C4-2B (cell line): Measurements from ENCODE around the gene FAM9C.
A peak's percentile ranks its signal among the peaks of the same experiment; 100 is the strongest.

Experiments
- H3K27ac ChIP-seq: fragments of 450-650 bp; 2 replicates; pipeline ENCODE4 v1.5.1; 2017
- ZFX ChIP-seq: fragments of 450-650 bp; IDR thresholded peaks from 2 replicates; pipeline ENCODE4 v1.6.1; 2017
- TF ChIP-seq, protein P1 (sequence below): fragments of 450-650 bp; conservative IDR thresholded peaks from 2 replicates; pipeline ENCODE4 v1.5.1; 2017; ENCODE audit warnings: mild to moderate bottlenecking

The FAM9C gene

DNA sequence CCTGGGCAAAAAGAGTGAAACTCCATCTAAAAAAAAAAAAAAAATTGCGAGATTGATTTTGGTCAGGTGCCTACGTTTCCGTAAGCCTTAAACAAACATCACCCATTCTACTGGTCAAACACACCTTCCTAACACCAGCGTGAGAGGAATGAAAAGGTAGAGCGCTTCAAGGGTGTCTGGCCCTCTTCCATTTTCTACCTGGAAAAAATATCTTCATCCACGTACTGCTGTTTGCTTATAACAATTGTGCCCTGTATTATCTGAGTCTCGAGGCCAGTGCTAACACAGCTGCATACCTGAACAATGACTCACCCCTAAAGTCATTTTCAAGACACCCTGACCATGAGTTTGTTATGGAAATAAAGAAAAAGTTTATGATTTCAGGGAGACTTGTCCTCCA is 55.6 kb downstream of the FAM9C start:
- TF ChIP-seq ZFX: no peak
- TF ChIP-seq, protein P1, sequence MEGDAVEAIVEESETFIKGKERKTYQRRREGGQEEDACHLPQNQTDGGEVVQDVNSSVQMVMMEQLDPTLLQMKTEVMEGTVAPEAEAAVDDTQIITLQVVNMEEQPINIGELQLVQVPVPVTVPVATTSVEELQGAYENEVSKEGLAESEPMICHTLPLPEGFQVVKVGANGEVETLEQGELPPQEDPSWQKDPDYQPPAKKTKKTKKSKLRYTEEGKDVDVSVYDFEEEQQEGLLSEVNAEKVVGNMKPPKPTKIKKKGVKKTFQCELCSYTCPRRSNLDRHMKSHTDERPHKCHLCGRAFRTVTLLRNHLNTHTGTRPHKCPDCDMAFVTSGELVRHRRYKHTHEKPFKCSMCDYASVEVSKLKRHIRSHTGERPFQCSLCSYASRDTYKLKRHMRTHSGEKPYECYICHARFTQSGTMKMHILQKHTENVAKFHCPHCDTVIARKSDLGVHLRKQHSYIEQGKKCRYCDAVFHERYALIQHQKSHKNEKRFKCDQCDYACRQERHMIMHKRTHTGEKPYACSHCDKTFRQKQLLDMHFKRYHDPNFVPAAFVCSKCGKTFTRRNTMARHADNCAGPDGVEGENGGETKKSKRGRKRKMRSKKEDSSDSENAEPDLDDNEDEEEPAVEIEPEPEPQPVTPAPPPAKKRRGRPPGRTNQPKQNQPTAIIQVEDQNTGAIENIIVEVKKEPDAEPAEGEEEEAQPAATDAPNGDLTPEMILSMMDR: no peak
- peak overlapping the region; percentile 79 for H3K27ac ChIP-seq

DNA sequence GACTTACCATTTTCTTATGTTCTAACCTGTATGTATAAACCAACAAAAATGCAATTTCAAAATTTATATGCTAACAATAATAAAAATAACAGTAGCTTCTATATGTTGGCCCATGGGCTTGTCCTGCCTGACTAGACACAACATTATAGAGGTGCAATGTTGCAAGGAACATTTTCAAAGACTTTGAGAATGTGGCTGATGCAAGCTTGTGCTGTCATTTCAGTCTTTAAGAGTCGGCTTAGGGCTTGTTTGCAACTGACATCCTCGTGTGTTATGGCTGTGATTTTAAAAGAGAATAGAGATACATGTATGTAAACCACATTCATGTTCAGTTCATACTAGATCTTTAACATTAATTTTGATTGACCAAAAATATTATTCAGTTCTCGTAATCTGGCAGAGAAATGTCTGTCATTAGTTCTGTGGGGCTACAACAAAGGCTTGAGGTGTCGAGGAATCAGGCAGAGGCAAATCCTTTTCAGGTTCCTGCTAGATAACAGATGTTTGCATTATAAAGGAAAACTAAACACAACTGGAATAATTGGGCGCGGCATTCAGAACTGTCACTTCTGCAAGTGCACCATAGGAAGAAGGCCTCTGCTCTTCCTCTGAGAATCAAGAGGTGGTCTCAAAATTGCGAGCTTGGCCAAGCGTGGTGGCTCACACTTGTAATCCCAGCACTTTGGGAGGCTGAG is 56.4 kb downstream of the FAM9C start:
- peak overlapping the region; percentile 79 for H3K27ac ChIP-seq

DNA sequence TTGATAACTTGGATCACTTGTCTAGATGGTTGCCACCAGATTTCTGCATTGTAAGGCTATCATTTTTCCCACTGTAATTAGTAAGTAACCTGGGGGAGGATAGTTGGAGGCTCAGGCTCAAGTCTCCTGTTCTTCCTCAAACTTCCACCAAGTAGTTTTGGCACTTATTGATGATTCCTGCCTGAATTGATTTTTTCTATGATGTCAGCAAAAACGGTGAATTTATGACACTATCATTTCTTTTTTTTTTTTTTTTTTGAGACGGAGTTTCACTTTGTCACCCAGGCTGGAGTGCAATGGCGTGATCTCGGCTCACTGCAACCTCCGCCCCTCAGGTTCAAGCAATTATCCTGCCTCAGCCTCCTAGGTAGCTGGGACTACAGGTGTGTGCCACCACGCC is 57.1 kb downstream of the FAM9C start:
- H3K27ac ChIP-seq: no peak overlapping the region
- TF ChIP-seq, protein P1: no peak
- TF ChIP-seq ZFX: no peak

More for the DNA sequence above, 56.4 kb downstream of the FAM9C start:
- TF ChIP-seq ZFX: no peak
- TF ChIP-seq, protein P1: no peak

DNA sequence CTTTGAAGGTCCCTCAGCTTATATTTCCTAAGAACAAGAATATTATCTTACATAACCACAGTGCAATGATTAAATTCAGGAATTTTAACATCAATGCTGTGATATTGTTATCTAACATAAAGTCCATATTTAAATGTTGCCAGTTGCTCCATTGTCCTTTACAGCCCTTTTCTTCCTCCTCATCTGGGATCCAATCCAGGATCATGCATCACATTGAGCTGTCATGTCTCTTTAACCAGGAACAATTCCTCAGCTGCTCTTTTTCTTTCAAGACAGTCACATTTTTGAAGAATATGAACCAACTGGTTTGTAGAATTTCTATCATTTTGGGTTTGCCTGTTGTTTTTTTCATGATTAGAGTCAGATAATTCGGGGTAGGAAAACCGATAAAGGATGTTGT is 57.5 kb downstream of the FAM9C start:
- no peak overlapping the region for H3K27ac ChIP-seq
- TF ChIP-seq, protein P1: no peak
- no peak for TF ChIP-seq ZFX

DNA sequence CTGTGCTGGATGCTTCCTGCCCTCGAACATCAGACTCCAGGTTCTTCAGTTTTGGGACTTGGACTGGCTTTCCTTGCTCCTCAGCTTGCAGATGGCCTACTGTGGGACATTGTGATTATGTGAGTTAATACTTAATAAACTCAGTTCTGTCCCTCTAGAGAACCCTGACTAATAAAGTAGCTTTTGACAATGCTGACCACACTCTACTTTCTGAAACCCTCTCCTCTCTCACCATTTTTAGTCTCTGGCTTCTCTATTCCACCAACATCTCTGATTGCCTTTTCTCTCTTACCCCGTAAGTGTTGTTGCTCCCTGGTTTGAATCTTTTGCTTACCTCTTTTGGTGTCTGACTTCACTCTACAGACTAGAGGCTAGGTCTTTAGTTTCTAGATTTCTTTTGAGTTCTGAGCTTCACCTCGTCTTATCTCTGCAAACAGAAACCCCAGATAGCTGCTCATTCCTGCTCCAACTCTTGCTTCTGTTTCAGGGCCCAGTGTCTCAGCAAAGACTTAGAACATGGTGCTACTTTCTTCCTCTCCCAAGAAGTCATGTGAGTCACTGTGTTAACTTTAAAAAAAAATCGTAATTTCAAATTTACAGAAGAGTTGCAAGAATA is 58.1 kb downstream of the FAM9C start:
- no peak overlapping the region for H3K27ac ChIP-seq

More for the DNA sequence above, 58.1 kb downstream of the FAM9C start:
- TF ChIP-seq, protein P1: no peak
- no peak for TF ChIP-seq ZFX
